GM18870 (cell line): ENCODE data around the gene DEPDC1B.
"Not testable (repeated sequence)": the region's sequence is repeated elsewhere in the genome, so short reads cannot be mapped to it uniquely, and the experiment has no call there.

Experiments used
- ATAC-seq: cut with Tn5 transposase; IDR thresholded peaks from one replicate; pipeline ENCODE4 v1.9.1; 2021; ENCODE audit warnings: moderate library complexity; ENCODE audit not compliant: unreplicated experiment

Gene DEPDC1B

GRCh38 chr5:60700416-60700757, 421 bp upstream of the DEPDC1B start:
- peak; percentile 32 for ATAC-seq

DNA sequence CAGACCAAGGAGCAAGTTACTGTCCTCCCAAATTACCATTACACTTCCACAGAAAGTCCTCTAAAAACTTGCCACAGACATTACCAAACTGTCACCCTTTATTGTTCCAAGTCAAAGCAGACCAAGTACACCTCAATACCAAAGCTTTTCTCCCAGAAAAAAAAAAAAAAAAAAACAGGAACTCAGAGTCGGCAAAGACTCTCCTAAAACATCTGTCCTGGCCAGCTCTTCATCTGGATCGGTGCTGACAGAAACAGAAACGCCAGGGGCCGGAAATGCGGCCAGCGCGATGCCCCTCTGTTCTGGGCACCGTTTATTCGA, 718 bp downstream of the DEPDC1B start:
- no peak for ATAC-seq

DNA sequence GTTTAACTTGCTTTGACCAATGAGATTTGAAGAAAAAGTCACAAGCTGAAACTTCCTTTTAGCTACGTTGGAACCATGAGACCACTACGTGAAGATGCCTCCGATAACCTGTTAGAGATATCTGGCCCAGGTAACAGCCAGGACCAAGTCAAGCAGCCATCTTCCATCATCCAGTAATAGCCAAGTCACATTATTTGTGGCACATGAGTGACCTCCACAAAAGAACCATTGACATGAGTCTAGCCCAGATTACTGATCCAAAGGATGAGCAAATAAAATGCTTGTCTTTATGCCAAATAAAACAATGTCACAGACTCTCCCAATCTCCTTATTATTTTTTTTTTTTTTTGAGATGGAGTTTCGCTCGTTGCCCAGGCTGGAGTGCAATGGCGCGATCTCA, 1.6 kb downstream of the DEPDC1B start:
- ATAC-seq, result no peak

- no peak for ATAC-seq
Measured at GRCh38 chr5:60690326-60690725, 9.6 kb downstream of the DEPDC1B start.

- ATAC-seq, result no peak
Measured at GRCh38 chr5:60688980-60689379, 11.0 kb downstream of the DEPDC1B start.

GRCh38 chr5:60687927-60688720, 11.8 kb downstream of the DEPDC1B start:
- ATAC-seq, result peak; percentile 96

GRCh38 chr5:60686157-60686556, 13.8 kb downstream of the DEPDC1B start:
- ATAC-seq, result no peak

GRCh38 chr5:60685700-60686099, 14.3 kb downstream of the DEPDC1B start:
- ATAC-seq, result no peak

DNA sequence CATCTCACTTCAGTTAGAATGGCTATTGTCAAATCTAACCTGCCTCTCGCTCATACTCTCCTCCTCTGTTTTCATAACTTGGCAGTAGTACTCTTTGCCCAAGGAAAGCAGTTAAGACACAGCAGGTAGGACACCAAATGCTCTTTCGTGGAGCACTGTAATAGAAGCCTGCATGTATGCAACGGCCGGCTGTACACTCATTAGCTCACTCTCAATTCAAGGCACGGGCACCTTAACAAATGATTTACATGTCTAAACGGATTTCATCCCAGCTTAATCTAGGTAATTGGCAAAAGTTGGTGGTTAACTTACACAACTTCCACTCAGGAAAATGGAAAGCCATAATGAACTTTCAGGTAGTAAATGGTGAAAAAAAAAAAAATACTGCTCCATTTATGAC, 14.9 kb downstream of the DEPDC1B start:
- ATAC-seq, result no peak

GRCh38 chr5:60682007-60682406, 18.0 kb downstream of the DEPDC1B start:
- not testable (repeated sequence) for ATAC-seq

- ATAC-seq, result no peak
Measured at GRCh38 chr5:60679816-60680215, 20.1 kb downstream of the DEPDC1B start.

DNA sequence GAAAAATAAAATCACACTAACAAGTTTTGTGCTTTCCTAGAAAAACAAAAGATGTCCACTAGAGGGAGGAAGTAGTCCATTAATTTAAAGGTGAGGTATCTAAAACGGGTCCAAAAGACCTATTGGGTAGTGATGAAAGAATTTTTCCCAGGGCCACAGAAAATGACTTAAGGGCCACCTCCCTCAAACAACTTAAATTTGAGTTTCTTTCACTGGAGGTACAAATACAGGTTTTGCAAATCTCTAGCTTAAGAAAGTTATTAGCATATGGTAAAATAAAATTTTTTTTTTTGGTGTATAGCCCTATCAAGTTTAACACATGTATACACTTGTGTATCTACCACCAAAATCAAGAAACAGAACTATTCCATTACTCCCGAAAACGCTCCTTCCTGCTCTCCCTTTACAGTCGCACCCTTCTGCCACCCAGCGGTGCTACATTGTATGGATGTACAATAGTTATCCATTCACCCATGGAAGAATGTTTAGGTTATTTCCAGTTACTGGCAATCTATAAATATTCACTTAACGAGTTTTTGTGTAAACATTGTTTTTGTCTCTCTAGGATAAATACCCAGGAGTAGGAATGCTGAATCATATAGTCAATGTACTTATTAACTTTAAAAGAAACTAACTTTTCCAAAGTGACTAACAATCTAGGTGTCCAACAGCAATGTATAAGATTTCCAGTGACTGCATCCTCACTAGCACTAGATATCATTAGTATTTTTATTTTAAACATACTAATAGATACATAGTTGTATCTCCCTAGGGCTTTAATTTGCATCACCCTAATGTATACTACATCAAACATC, 21.9 kb downstream of the DEPDC1B start:
- ATAC-seq, result peak; percentile 76

DNA sequence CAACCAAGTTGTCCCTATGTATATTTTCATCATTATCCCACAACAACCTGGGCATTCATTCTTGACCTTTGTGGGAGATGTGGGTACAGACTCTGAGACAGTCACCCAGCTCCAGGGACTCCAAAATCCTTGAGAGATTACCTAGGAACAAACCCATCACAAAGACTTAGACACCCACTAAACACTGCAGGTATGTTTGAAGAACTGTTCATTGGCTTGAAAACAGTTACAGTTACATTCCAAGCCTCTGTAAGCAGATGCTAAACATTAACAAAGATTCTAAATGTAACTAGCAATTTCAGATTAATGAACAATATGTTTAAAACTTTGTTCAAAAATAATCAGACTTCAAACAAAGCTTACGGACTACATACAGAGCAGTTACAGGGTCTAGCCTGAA, 24.7 kb downstream of the DEPDC1B start:
- ATAC-seq, result no peak

- ATAC-seq, result no peak
Measured at GRCh38 chr5:60674251-60675069, 25.5 kb downstream of the DEPDC1B start.

GRCh38 chr5:60673334-60673733, 26.6 kb downstream of the DEPDC1B start:
- ATAC-seq, result no peak

GRCh38 chr5:60672693-60673264, 27.2 kb downstream of the DEPDC1B start:
- ATAC-seq, result no peak

- ATAC-seq, result no peak
Measured at GRCh38 chr5:60671899-60672692, 27.9 kb downstream of the DEPDC1B start.

- no peak for ATAC-seq
Measured at GRCh38 chr5:60670749-60671148, 29.2 kb downstream of the DEPDC1B start.

- no peak for ATAC-seq
Measured at GRCh38 chr5:60668686-60669304, 31.2 kb downstream of the DEPDC1B start.
